Measurements from ENCODE around the gene CRB1.

CRB1 gene

DNA sequence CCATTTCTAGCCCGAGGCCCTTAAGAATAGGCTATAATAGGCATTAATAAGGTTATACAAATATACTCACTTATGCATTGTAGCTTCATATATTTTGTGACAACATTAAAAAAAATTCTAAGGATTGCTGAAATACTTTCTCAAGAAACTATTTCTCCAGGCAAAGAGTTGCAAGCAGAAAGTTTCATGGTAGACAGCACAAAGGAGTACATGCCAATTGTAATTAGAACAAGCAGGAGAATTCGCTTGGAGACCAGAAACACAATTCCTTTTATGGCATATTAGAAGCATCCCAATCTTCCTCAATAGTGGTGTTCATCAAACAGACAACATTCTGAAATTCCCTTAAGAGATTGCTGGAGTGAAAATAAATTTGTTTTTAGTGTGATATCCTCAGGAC lies 122.8 kb downstream of the CRB1 start:
- Histone ChIP-seq H2AFZ (ENCODE audit: low read length) (no peak overlapping the region), H3K4me1 (ENCODE audit: insufficient read depth, low read length, poor library complexity, severe bottlenecking) (peaks cover 44% of the 10 kb centered on the region), H3K4me2 (ENCODE audit: low read depth, low read length, poor library complexity, severe bottlenecking) (peak overlapping the region; percentile 78), H3K27me3 (ENCODE audit: insufficient read depth, low read length, poor library complexity, severe bottlenecking) (no peaks in the 10 kb centered on the region), H3K36me3 (ENCODE audit: insufficient read depth, low read length) (no peaks in the 10 kb centered on the region), H3K4me3 (ENCODE audit: low read length, poor library complexity, severe bottlenecking) (peak overlapping the region; percentile 15), H3K9me3 (ENCODE audit: insufficient read depth, low read depth, low read length) (no peaks in the 10 kb centered on the region), H3F3A (ENCODE audit: low read depth) (peaks cover 8% of the 10 kb centered on the region; the same call in 1 of the 2 replicates), H3K9ac (ENCODE audit: low read depth, low read length, poor library complexity, severe bottlenecking) (no peak overlapping the region), H3K79me2 (ENCODE audit: insufficient read depth, low read length) (no peaks in the 10 kb centered on the region), H3K9me2 (replicated peaks; ENCODE audit: low read depth, low read length) (no peaks in the 10 kb centered on the region), H4K20me1 (ENCODE audit: insufficient read depth, low read length, poor library complexity, severe bottlenecking) (no peaks in the 10 kb centered on the region)
- no peak for TF ChIP-seq EZH2phosphoT487 (IDR thresholded peaks at IDR 0.05; ENCODE audit: borderline replicate concordance)
- TF ChIP-seq, protein P1, sequence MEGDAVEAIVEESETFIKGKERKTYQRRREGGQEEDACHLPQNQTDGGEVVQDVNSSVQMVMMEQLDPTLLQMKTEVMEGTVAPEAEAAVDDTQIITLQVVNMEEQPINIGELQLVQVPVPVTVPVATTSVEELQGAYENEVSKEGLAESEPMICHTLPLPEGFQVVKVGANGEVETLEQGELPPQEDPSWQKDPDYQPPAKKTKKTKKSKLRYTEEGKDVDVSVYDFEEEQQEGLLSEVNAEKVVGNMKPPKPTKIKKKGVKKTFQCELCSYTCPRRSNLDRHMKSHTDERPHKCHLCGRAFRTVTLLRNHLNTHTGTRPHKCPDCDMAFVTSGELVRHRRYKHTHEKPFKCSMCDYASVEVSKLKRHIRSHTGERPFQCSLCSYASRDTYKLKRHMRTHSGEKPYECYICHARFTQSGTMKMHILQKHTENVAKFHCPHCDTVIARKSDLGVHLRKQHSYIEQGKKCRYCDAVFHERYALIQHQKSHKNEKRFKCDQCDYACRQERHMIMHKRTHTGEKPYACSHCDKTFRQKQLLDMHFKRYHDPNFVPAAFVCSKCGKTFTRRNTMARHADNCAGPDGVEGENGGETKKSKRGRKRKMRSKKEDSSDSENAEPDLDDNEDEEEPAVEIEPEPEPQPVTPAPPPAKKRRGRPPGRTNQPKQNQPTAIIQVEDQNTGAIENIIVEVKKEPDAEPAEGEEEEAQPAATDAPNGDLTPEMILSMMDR (conservative IDR thresholded peaks at IDR 0.05; ENCODE audit: low read length): no peak

DNA sequence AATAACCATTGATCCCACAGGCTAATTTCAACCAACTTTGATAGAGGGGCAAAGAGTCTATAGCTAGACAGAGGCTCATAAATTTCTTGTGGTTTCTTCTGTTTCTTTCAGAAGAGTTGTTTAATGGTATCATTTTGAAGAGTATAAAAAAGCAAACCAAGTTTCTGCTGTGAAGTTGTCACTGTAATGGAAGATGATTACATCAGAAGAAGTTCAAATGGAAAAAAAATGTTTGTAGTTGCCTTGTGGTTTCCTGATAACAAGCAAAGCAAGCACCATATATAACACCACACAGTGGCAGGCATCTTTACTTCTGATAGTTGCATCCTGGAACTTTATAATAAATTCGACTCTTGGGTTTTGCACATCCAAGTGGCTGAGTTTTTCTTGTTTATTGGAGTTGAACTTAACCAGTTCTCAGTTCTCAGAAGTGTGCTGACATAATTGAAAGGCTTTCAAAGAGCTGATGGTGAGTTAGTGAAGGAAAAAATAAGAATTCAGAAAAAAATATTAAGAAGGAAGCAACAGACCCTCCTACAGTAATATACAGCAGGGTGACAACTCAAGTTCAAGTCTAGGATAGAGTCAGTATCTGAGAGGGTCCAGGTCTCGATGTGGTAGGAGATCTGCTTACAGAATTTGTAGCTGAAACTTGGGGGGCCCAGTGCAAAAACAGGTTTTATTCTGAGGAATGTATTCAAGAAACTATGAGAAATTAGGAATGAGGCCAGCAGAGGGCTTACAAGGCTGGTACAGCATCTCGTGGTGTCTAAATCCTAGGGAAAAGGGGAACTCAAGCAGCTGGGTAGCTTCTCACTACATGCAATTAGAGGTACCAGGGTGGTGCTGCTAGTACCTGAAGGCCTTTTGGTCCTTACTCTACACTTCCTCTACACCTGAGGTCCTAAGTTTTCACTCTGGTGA lies 123.5 kb downstream of the CRB1 start:
- H3K4me1 ChIP-seq (ENCODE audit: insufficient read depth, low read length, poor library complexity, severe bottlenecking): peaks cover 44% of the 10 kb centered on the region
- peak overlapping the region; percentile 47 for H3K9ac ChIP-seq (ENCODE audit: low read depth, low read length, poor library complexity, severe bottlenecking)
- no peaks in the 10 kb centered on the region for H3K9me3 ChIP-seq (ENCODE audit: insufficient read depth, low read depth, low read length)
- peak overlapping the region; percentile 25; the same call in 1 of the 2 replicates for H2AFZ ChIP-seq (ENCODE audit: low read length)
- H4K20me1 ChIP-seq (ENCODE audit: insufficient read depth, low read length, poor library complexity, severe bottlenecking): no peaks in the 10 kb centered on the region
- no peaks in the 10 kb centered on the region for H3K27me3 ChIP-seq (ENCODE audit: insufficient read depth, low read length, poor library complexity, severe bottlenecking)
- H3K79me2 ChIP-seq (ENCODE audit: insufficient read depth, low read length): no peaks in the 10 kb centered on the region
- H3K4me2 ChIP-seq (ENCODE audit: low read depth, low read length, poor library complexity, severe bottlenecking): peak overlapping the region; percentile 78
- peaks cover 8% of the 10 kb centered on the region; the same call in 1 of the 2 replicates for H3F3A ChIP-seq (ENCODE audit: low read depth)
- TF ChIP-seq, protein P1 (conservative IDR thresholded peaks at IDR 0.05; ENCODE audit: low read length): peak; percentile 49
- no peak for TF ChIP-seq EZH2phosphoT487 (IDR thresholded peaks at IDR 0.05; ENCODE audit: borderline replicate concordance)
- H3K9me2 ChIP-seq (replicated peaks; ENCODE audit: low read depth, low read length): no peaks in the 10 kb centered on the region
- H3K36me3 ChIP-seq (ENCODE audit: insufficient read depth, low read length): no peaks in the 10 kb centered on the region
- peak overlapping the region; percentile 55 for H3K4me3 ChIP-seq (ENCODE audit: low read length, poor library complexity, severe bottlenecking)

DNA sequence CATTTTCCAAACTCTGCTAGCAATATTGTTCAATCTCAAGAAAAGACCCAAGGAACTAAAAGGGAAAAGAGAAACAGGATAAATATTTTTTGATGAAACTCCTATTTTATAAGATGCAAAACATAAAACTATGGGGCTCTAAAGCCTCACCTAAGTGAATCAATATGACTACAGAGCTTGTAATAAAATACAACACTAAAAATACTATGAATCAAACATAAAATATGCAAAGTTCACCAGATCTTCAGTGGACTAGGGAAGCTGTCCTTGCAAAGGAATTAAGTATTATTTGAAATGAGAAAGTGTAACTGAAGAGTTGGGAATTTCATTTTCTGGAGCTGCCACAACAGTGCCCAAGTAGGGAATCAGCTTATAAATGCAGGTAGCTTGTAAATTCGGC lies 124.5 kb downstream of the CRB1 start:
- Histone ChIP-seq H3F3A (ENCODE audit: low read depth) (peaks cover 8% of the 10 kb centered on the region; the same call in 1 of the 2 replicates), H3K79me2 (ENCODE audit: insufficient read depth, low read length) (no peaks in the 10 kb centered on the region), H3K9ac (ENCODE audit: low read depth, low read length, poor library complexity, severe bottlenecking) (peak overlapping the region; percentile 47), H3K4me2 (ENCODE audit: low read depth, low read length, poor library complexity, severe bottlenecking) (peak overlapping the region; percentile 78), H3K9me2 (replicated peaks; ENCODE audit: low read depth, low read length) (no peaks in the 10 kb centered on the region), H3K36me3 (ENCODE audit: insufficient read depth, low read length) (no peaks in the 10 kb centered on the region), H2AFZ (ENCODE audit: low read length) (no peak overlapping the region), H3K4me3 (ENCODE audit: low read length, poor library complexity, severe bottlenecking) (no peak overlapping the region), H3K9me3 (ENCODE audit: insufficient read depth, low read depth, low read length) (no peaks in the 10 kb centered on the region), H3K27me3 (ENCODE audit: insufficient read depth, low read length, poor library complexity, severe bottlenecking) (no peaks in the 10 kb centered on the region), H4K20me1 (ENCODE audit: insufficient read depth, low read length, poor library complexity, severe bottlenecking) (no peaks in the 10 kb centered on the region), H3K4me1 (ENCODE audit: insufficient read depth, low read length, poor library complexity, severe bottlenecking) (peaks cover 44% of the 10 kb centered on the region)
- no peak for TF ChIP-seq EZH2phosphoT487 (IDR thresholded peaks at IDR 0.05; ENCODE audit: borderline replicate concordance)
- TF ChIP-seq, protein P1 (conservative IDR thresholded peaks at IDR 0.05; ENCODE audit: low read length): no peak

Measured in Loucy (cell line).